ENCODE results near the gene ZACN. TPM values are rescaled to one million over a fixed set of nuclear protein-coding genes. Genes with fewer than 3 reads are reported as not detected.

ZACN gene
- total RNA-seq, 2 donors from 2014 or later: not detected

DNA sequence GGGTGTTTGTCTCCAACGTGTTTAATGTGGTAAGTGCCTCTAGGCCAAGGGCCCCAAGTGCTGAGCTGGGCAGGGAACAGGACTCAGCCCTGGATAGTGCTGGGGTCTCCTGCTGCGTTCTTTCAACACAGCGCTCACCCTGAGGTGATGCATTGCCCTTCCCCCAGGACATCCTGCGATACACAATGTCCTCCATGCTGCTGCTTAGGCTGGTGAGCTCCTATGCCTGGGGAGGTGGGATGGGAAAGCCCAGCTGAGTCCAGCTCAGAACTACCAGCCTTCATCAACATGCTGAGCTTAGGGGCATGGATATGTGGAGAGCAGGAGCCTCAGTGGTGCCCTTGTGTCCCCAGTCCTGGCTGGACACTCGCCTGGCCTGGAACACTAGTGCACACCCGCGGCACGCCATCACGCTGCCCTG, 563 bp downstream of the ZACN start:
- H3K9me3 ChIP-seq: no peaks in the 10 kb centered on the region
- H3K4me3 ChIP-seq: no peak overlapping the region
- H3K4me1 ChIP-seq (replicated peaks): no peaks in the 10 kb centered on the region
- intact Hi-C loops (cut with DNase I): no loop called here
- DNase-seq (ENCODE audit: low spot score): no peak
- peaks cover 21% of the 10 kb centered on the region for H3K27me3 ChIP-seq (replicated peaks; ENCODE audit: insufficient read depth)
- WGBS: 17% methylated on average over 9 of the region's 9 CpGs
- H3K27ac ChIP-seq: no peak overlapping the region
- no peak for TF ChIP-seq POLR2AphosphoS5 (IDR thresholded peaks at IDR 0.05)
- no peak for TF ChIP-seq POLR2A (IDR thresholded peaks at IDR 0.05)
- TF ChIP-seq, protein P1, sequence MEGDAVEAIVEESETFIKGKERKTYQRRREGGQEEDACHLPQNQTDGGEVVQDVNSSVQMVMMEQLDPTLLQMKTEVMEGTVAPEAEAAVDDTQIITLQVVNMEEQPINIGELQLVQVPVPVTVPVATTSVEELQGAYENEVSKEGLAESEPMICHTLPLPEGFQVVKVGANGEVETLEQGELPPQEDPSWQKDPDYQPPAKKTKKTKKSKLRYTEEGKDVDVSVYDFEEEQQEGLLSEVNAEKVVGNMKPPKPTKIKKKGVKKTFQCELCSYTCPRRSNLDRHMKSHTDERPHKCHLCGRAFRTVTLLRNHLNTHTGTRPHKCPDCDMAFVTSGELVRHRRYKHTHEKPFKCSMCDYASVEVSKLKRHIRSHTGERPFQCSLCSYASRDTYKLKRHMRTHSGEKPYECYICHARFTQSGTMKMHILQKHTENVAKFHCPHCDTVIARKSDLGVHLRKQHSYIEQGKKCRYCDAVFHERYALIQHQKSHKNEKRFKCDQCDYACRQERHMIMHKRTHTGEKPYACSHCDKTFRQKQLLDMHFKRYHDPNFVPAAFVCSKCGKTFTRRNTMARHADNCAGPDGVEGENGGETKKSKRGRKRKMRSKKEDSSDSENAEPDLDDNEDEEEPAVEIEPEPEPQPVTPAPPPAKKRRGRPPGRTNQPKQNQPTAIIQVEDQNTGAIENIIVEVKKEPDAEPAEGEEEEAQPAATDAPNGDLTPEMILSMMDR (IDR thresholded peaks at IDR 0.05): no peak
- peaks cover 0 to 14% of the 10 kb centered on the region in 2 donors for H3K36me3 ChIP-seq

DNA sequence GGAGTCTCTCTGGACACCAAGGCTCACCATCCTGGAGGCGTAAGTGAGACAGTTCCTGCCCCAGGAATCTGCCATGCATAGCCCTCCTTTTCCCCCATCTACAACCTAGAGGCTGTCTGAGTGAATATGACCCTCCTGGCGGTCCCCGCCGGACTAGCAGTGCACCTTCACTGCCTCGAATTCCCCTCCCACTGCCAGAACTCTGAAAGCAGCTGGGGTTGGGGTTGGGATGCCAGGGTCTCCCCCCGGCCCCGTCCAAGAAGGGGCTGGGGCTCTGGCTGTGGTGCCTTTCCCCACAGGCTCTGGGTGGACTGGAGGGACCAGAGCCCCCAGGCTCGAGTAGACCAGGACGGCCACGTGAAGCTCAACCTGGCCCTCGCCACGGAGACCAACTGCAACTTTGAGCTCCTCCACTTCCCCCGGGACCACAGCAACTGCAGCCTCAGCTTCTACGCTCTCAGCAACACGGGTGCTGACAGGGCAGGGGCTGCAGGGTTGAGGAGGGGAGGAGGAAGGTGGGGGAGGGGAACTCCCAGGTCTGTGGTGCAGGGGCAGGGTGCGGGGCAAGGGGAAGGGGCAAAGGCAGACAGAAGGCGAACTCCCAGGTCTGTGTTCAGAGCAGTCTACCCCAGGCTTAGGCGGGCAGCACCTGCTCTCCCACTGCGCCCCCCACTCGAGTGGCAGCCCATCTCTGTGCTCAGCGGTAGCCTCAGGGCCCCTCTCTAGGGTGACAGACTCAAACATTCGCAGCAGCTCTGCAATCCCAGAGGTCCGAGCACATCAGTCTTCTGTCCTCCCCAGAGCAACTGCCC, 1.2 kb downstream of the ZACN start:
- 5% methylated on average over 22 of the region's 23 CpGs for WGBS
- H3K27me3 ChIP-seq (replicated peaks; ENCODE audit: insufficient read depth): peaks cover 16% of the 10 kb centered on the region
- H3K4me1 ChIP-seq (replicated peaks): no peaks in the 10 kb centered on the region
- H3K27ac ChIP-seq: no peak overlapping the region
- H3K9me3 ChIP-seq: no peaks in the 10 kb centered on the region
- TF ChIP-seq POLR2AphosphoS5 (IDR thresholded peaks at IDR 0.05): no peak
- intact Hi-C loops (cut with DNase I): no loop called here
- H3K36me3 ChIP-seq: peaks cover 0 to 20% of the 10 kb centered on the region in 2 donors
- no peak overlapping the region for H3K4me3 ChIP-seq
- no peak for DNase-seq (ENCODE audit: low spot score)

DNA sequence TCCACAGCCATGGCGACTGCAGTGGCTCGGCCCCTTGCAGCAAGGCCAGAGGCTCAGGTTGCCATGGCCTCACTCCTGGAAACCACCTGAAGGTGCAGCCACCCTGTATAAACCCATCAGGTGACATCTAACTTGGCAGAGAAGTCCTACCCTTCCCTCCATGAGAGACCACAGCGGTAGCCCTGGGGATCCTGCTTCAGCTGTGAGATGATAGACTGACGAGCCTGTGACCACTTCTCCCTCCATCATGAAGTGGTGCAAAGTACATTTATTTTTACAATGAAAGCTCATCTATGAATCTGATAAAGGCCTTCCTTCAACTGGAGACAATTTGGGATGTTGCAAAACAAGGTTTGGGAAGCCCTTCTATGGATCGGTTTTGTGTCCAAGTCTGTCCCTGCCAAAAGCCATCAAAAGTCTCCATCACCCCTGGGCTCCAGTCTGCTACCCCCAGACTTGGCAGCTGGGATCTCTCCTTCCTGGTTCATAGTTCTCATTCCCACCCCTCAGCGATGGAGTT, 1.8 kb downstream of the ZACN start:
- H3K36me3 ChIP-seq: peaks cover 4 to 27% of the 10 kb centered on the region in 2 donors
- intact Hi-C loops (cut with DNase I): no loop called here
- no peaks in the 10 kb centered on the region for H3K4me1 ChIP-seq (replicated peaks)
- no peaks in the 10 kb centered on the region for H3K9me3 ChIP-seq
- 48% methylated on average over 4 of the region's 6 CpGs for WGBS
- no peak overlapping the region for H3K27ac ChIP-seq
- H3K4me3 ChIP-seq: no peak overlapping the region
- H3K27me3 ChIP-seq (replicated peaks; ENCODE audit: insufficient read depth): peaks cover 13% of the 10 kb centered on the region
- no peak for DNase-seq (ENCODE audit: low spot score)
- TF ChIP-seq, protein P1 (IDR thresholded peaks at IDR 0.05): no peak
- TF ChIP-seq POLR2AphosphoS5 (IDR thresholded peaks at IDR 0.05) (no peak), POLR2A (IDR thresholded peaks at IDR 0.05) (no peak)

DNA sequence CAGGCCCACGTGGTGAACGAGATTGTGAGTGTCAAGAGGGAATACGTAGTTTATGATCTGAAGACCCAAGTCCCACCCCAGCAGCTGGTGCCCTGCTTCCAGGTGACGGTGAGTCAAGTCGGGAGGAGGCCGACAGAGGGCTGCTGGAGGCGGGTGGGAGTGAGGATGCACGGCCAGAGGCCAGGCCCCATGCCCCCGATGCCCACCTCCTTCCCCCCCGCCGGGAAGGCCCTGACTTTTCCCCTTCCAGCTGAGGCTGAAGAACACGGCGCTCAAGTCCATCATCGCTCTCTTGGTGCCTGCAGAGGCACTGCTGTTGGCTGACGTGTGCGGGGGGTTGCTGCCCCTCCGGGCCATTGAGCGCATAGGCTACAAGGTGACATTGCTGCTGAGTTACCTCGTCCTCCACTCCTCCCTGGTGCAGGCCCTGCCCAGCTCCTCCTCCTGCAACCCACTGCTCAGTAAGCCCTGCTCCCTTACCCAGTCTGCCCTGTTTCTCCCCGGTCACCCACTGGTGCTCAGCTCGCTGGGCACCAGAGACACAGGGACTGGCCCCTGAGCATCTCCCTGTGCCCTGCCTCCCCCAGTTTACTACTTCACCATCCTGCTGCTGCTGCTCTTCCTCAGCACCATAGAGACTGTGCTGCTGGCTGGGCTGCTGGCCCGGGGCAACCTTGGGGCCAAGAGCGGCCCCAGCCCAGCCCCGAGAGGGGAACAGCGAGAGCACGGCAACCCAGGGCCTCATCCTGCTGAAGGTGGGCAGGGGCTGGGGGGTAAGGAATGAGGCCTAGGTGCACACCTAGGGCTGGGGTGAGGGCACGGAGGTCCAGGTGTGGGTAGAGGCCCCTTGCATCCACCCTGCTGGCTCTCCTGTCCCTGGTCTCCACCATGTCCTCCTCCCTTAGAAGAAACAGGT, 2.6 kb downstream of the ZACN start:
- intact Hi-C loops (cut with DNase I): no loop called here

More for the DNA sequence above, 2.6 kb downstream of the ZACN start:
- Histone ChIP-seq H3K36me3 (peaks cover 10 to 31% of the 10 kb centered on the region in 2 donors), H3K9me3 (no peaks in the 10 kb centered on the region), H3K27ac (no peak overlapping the region), H3K27me3 (replicated peaks; ENCODE audit: insufficient read depth) (peaks cover 7% of the 10 kb centered on the region), H3K4me3 (no peak overlapping the region), H3K4me1 (replicated peaks) (no peaks in the 10 kb centered on the region)
- 69% methylated on average over 22 of the region's 27 CpGs for WGBS
- TF ChIP-seq POLR2AphosphoS5 (IDR thresholded peaks at IDR 0.05) (no peak), POLR2A (IDR thresholded peaks at IDR 0.05) (no peak)
- TF ChIP-seq, protein P1 (IDR thresholded peaks at IDR 0.05): no peak
- no peak for DNase-seq (ENCODE audit: low spot score)

All from prostate gland (tissue), 2 donors.